Measurements from ENCODE around the gene CITED1.
"Not testable (repeated sequence)": the region's sequence is repeated elsewhere in the genome, so short reads cannot be mapped to it uniquely, and the experiment has no call there.

Gene CITED1, protein sequence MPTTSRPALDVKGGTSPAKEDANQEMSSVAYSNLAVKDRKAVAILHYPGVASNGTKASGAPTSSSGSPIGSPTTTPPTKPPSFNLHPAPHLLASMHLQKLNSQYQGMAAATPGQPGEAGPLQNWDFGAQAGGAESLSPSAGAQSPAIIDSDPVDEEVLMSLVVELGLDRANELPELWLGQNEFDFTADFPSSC

DNA sequence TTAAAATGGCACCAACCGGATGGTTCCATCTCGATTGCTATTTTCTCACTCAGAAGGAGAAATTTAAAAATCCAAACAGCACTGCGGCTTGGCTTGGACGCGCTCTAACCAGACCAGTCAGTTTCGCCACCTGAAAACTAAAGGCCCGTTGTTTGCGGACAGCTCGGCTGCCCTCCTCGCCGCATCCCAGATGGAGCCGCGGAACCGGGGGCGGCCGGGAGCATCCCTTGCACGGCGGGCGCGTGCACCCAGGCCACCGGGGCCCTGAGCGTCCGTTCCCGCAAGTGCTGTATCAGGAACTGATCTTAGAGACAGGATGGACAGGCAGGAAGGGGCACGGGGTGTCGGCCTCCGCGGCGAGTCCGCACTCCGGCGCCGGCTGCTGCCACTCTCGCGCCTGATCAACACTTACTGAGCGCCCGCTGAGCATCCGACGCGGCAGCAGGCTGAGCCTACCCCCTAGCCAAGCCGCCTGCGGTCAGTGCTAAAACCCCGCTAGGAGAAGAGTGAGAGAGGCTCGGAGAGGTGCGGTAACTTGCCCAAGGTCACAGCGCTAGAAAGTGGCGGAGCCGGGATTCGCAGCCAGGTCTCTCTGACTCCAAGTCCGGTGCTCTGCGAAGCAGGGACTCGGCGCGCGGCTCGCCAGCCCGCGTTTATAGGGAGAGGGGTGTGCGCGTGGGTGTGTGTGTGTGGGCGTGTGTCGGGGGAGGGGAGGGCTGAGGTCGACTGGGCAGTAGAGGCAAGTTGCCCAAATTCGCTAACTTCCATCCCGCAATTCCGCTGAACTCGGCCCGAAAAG lies at the start of gene CITED1:
TSS of gene CITED1 (minus strand) at position 629 of the 799 bp plus-strand sequence. CDS start 3,045 bp downstream, outside the sequence.
- no peak for DNase-seq (ENCODE audit: low read depth in 1 of 2, low spot score in 1 of 2)

DNA sequence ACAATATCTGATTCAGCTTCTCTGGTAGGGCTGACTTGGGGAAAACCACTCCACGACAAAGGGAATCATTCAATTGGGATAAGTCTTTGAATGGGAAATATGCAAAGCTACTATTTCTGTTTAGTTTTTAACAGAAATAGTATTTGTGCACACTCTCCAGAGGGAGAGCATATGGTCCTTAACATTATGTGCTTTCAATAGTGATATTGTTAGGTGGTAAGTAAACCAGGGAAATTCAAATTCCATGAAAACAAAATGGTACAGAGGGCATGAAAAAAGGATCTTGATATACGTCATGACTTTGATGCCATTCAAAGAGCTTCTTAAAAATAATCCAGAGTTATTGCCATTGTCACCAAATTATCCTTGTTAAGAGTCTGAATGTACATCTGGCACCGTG lies 47.1 kb upstream of the CITED1 start:
- no peak for DNase-seq (ENCODE audit: low read depth in 1 of 2, low spot score in 1 of 2)

- DNase-seq (ENCODE audit: low read depth in 1 of 2, low spot score in 1 of 2) = no peak
These were observed 46.1 kb upstream of the CITED1 start for GRCh38 chrX:72351606-72352334.

- no peak for DNase-seq (ENCODE audit: low read depth in 1 of 2, low spot score in 1 of 2)
These were observed 43.5 kb upstream of the CITED1 start for GRCh38 chrX:72349190-72349589.

GRCh38 chrX:72348247-72348979 lies 42.7 kb upstream of the CITED1 start:
- no peak for DNase-seq (ENCODE audit: low read depth in 1 of 2, low spot score in 1 of 2)

- DNase-seq (ENCODE audit: low read depth in 1 of 2, low spot score in 1 of 2) = no peak
These were observed 41.7 kb upstream of the CITED1 start for GRCh38 chrX:72347366-72347765.

GRCh38 chrX:72346302-72346949 lies 40.7 kb upstream of the CITED1 start:
- no peak for DNase-seq (ENCODE audit: low read depth in 1 of 2, low spot score in 1 of 2)

DNA sequence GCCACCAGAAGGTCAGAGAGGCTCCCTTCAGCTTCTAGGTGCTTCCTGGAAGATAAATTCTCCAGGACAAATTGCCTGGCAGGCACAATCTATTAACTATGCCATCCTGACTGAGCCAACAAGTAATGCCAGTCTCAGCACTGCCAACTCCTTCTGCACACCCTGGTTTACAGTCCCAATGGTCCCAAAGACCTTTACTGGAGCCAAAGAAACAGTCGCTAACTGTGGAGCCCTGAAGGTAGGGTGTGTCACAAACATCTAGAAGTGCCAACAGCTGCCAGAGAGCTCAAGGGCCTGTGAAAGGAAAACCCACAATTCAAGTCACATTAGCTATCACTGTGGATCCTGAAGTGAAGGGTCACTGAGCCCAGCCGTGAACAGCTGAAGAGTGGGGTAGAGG lies 34.9 kb upstream of the CITED1 start:
- DNase-seq (ENCODE audit: low read depth in 1 of 2, low spot score in 1 of 2) = no peak

DNA sequence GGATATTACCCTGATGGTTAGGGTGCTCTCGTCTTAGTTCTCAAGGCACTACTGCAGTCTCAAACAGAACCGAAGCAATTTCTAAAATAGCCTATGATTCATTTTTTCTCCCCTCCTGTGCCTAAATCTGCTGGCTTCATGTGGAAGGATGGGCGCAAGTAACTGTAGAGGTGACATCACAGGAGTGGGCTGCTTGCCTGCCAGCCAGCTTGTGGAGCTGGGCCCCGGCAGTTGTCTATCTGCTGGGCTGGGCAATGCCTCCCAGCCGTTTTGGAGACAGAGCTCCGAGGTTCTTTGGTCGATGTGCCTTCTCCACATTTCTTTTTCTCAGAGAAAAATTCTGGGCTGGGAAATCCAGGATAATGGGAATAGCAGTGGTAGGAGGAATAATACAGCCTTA lies 34.3 kb upstream of the CITED1 start:
- DNase-seq (ENCODE audit: low read depth in 1 of 2, low spot score in 1 of 2) = no peak

DNA sequence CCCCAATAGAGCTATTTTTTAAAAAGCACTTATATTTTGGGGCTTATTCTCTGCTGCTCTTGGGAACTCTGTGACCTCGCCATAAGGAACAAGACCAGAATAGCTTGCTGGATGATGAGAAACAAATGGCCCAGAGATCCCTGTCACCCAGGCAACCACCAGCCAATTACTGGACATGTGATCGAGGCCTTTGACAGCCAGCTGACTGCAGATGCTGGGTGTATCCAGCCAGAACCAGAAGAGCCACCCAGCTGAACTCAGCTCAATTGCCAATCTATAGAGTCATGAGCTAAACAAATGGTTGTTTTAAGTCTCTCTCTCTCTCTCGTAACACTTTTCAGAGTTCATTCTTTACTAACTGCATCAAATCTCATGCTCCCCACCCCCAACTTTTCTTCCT lies 24.4 kb upstream of the CITED1 start:
- no peak for DNase-seq (ENCODE audit: low read depth in 1 of 2, low spot score in 1 of 2)

GRCh38 chrX:72326605-72327300 lies 21.0 kb upstream of the CITED1 start:
- DNase-seq (ENCODE audit: low read depth in 1 of 2, low spot score in 1 of 2) = no peak

- DNase-seq (ENCODE audit: low read depth in 1 of 2, low spot score in 1 of 2) = not testable (repeated sequence)
These were observed 13.9 kb upstream of the CITED1 start for GRCh38 chrX:72319651-72320050.

DNA sequence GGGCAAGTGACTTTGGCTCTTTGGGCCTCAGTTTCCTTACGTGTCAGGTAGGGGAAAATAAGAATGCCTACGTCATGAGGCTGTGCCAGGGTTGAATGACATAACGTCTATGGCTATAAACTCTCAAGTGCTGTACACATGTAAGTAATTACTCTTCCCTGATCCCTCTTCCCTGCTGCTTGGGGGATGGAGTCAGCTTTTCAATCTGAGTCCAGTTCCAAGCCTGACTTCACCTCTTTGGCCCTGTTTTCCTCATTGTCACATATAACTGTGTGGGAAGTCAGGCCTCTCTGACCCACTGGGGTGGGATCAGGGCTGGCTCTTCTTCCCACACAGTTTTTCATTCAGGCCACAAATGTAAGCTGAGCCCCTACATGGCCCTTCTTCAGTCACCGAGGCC lies 11.4 kb upstream of the CITED1 start:
- DNase-seq (ENCODE audit: low read depth in 1 of 2, low spot score in 1 of 2) = no peak

GRCh38 chrX:72316408-72317110 lies 10.8 kb upstream of the CITED1 start:
- no peak for DNase-seq (ENCODE audit: low read depth in 1 of 2, low spot score in 1 of 2)

- no peak for DNase-seq (ENCODE audit: low read depth in 1 of 2, low spot score in 1 of 2)
These were observed 9.2 kb upstream of the CITED1 start for GRCh38 chrX:72314881-72315280.

- no peak for DNase-seq (ENCODE audit: low read depth in 1 of 2, low spot score in 1 of 2)
These were observed 8.3 kb upstream of the CITED1 start for GRCh38 chrX:72313707-72314641.

DNA sequence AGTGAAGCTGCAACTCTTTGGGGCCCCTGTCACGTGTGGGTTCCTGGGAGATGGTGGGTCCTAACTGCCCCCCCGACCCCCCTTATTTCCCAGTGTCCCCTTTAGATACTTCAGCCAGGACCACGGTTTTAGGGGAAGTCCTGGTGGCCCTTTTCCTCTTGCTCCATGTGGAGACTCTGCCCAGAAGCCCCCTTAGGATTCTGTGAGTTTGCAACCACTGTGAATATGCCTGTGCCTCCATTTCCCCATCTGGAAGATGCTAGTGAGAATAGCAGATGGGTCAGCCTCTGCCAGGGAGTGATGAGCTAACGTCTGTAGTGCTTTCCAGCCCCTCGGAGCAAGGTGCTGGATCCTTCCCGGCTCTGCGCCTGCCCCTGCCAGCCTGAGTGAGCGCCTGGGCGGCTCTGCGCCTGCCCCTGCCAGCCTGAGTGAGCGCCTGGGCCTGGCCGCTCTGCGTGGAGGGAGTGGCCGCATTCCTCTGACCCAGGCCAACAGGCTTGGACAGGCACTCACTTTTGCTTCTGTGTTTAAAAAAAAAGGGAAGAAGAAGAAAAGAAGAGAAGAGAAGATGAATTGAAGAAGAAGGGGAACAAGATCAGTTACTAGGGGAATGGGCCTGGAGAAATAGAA lies 6.7 kb upstream of the CITED1 start:
- DNase-seq (ENCODE audit: low read depth in 1 of 2, low spot score in 1 of 2) = no peak

All from stimulated activated CD4-positive, alpha-beta T cell treated with anti-CD3 and anti-CD28 coated beads, Interleukin-15, amount 100 ng/mL, for 1 hour (primary cell).